A549 (cell line): ENCODE results near the gene TRIM47. TPM values are rescaled to one million over a fixed set of nuclear protein-coding genes. Genes with fewer than 3 reads are reported as not detected.

Source experiments
- ATAC-seq, 2 experiments: fragments of 200-7000 bp in 1 of 2; fragments of >200 bp in 1 of 2; cut with Nextera tagmentation in 1 of 2; cut with Tn5 transposase in 1 of 2; 3 replicates each; pipeline versions ENCODE4 v1.8.0 to v1.9.1; 2018 to 2020; ENCODE audit warnings: mild to moderate bottlenecking in 1 of 2, moderate library complexity in 1 of 2
- CTCF ChIA-PET: fragments of 300-600 bp; sonication (Branson Sonifier 250); formaldehyde crosslinking; extraction: SDS; loops from one replicate; lab custom pipeline; 2021; ENCODE audit warnings: antibody characterized with exemption, inconsistent platforms; lab: Yijun Ruan, JAX
- POLR2A ChIA-PET: fragments of 350-600 bp; formaldehyde crosslinking; extraction: SDS; loops from one replicate; lab custom pipeline; 2021; ENCODE audit warnings: antibody characterized with exemption, inconsistent platforms; lab: Yijun Ruan, JAX
- DNase-seq, 2 experiments: peaks; one replicate each; pipeline versions ENCODE4 v3.0.0 to v3.0.0-alpha.2; 2011 to 2016; ENCODE audit warnings: low read depth in 1 of 2, low spot score in 1 of 2
- FAIRE-seq: peaks from 2 replicates; lab custom pipeline; 2011; peaks lifted over from hg19 to GRCh38; lab: Jason Lieb, UNC
- H3K27ac ChIP-seq, 2 experiments: fragments of >200 bp; sonication (Bioruptor Twin); formaldehyde crosslinking; 3 replicates each; pipeline ENCODE4 v1.5.1; 2016 to 2017
- H3K4me1 ChIP-seq: fragments of >200 bp; sonication (Bioruptor Twin); formaldehyde crosslinking; 3 replicates; pipeline ENCODE4 v1.6.1; 2016
- H3K4me2 ChIP-seq: fragments of >200 bp; sonication (Bioruptor Twin); formaldehyde crosslinking; 3 replicates; pipeline ENCODE4 v1.6.1; 2016
- H3K4me3 ChIP-seq: fragments of >200 bp; sonication (Bioruptor Twin); formaldehyde crosslinking; 3 replicates; pipeline ENCODE4 v1.5.1; 2016
- H3K9me3 ChIP-seq: fragments of >200 bp; sonication (Bioruptor Twin); formaldehyde crosslinking; 3 replicates; pipeline ENCODE4 v1.6.1; 2016
- CBX2 ChIP-seq: fragments of 200-600 bp; sonication (generic); IDR thresholded peaks from 2 replicates; pipeline ENCODE4 v1.6.1; 2016; ENCODE audit warnings: low read depth, mild to moderate bottlenecking, borderline replicate concordance
- EP300 ChIP-seq, 2 experiments: fragments of >200 bp; sonication (Bioruptor Twin); formaldehyde crosslinking; IDR thresholded peaks; 2 replicates in 1 of 2; 3 replicates in 1 of 2; pipeline ENCODE4 v1.6.1; 2016 to 2017
- ESRRA ChIP-seq: fragments of 150-350 bp; IDR thresholded peaks from 2 replicates; pipeline ENCODE4 v1.6.1; 2014; ENCODE audit warnings: mild to moderate bottlenecking, low read length, borderline replicate concordance
- HOXB13 ChIP-seq: fragments of 250-450 bp; sonication (Bioruptor Pico); IDR thresholded peaks from 2 replicates; pipeline ENCODE4 v1.5.0; 2020; ENCODE audit warnings: low read depth, mild to moderate bottlenecking, moderate library complexity
- JUN ChIP-seq, 2 experiments: fragments of >200 bp; sonication (Bioruptor Twin); formaldehyde crosslinking; IDR thresholded peaks; 2 replicates in 1 of 2; 3 replicates in 1 of 2; pipeline ENCODE4 v1.6.1; 2016 to 2017
- KDM1A ChIP-seq: fragments of 200-600 bp; sonication (generic); IDR thresholded peaks from 2 replicates; pipeline ENCODE4 v1.6.1; 2016; ENCODE audit warnings: low read depth, mild to moderate bottlenecking
- KDM5A ChIP-seq: fragments of 200-600 bp; sonication (generic); IDR thresholded peaks from 2 replicates; pipeline ENCODE4 v1.6.1; 2016; ENCODE audit warnings: antibody characterized with exemption, mild to moderate bottlenecking
- NFE2L2 ChIP-seq: fragments of 150-350 bp; conservative IDR thresholded peaks from 2 replicates; pipeline ENCODE4 v1.6.1; 2014; ENCODE audit warnings: low read length
- NR3C1 ChIP-seq: fragments of >200 bp; sonication (Bioruptor Twin); formaldehyde crosslinking; IDR thresholded peaks from 3 replicates; pipeline ENCODE4 v1.6.1; 2017
- RAD21 ChIP-seq, 2 experiments: fragments of >200 bp in 1 of 2; sonication (Bioruptor Twin) in 1 of 2; formaldehyde crosslinking in 1 of 2; IDR thresholded peaks in 1 of 2; conservative IDR thresholded peaks in 1 of 2; 2 replicates in 1 of 2; 3 replicates in 1 of 2; pipeline ENCODE4 v1.6.1; 2012 to 2018; ENCODE audit warnings: inconsistent platforms in 1 of 2
- RARB ChIP-seq: fragments of 250-450 bp; sonication (Bioruptor Pico); IDR thresholded peaks from 2 replicates; pipeline ENCODE4 v1.8.0; 2021; ENCODE audit warnings: mild to moderate bottlenecking, moderate library complexity
- SMC3 ChIP-seq: fragments of >200 bp; sonication (Bioruptor Twin); formaldehyde crosslinking; IDR thresholded peaks from 3 replicates; pipeline ENCODE4 v1.6.1; 2018; ENCODE audit warnings: inconsistent platforms
- TFCP2L1 ChIP-seq: fragments of 250-450 bp; sonication (Bioruptor Pico); IDR thresholded peaks from 2 replicates; pipeline ENCODE4 v1.5.0; 2021; ENCODE audit warnings: mild to moderate bottlenecking
- ZC3H11A ChIP-seq: fragments of 450-650 bp; IDR thresholded peaks from 2 replicates; pipeline ENCODE4 v1.6.1; 2014; ENCODE audit warnings: antibody characterized with exemption, mild to moderate bottlenecking
- ZSCAN20 ChIP-seq: fragments of 250-450 bp; sonication (Bioruptor Pico); IDR thresholded peaks from 2 replicates; pipeline ENCODE4 v1.8.0; 2022; ENCODE audit warnings: mild to moderate bottlenecking, moderate library complexity
- WGBS: methylation state at CpG from one replicate; pipeline ENCODE4 v1.1.6; 2017; ENCODE audit errors: missing lambda C conversion rate; 5-methylcytosine and 5-hydroxymethylcytosine counted together
- polyA plus RNA-seq, 4 experiments: library from polyadenylated mRNA; depleted of rRNA in 3 of 4; stranded (reverse); fragments of >200 nt; fragmentation: RNase III in 1 of 4; extraction: RNeasy Plus Mini Kit Qiagen cat#74134 plus additional on column Dnase treatment in 1 of 4; gene quantifications; 2 replicates in 3 of 4; 3 replicates in 1 of 4; pipeline ENCODE4 v1.2.3, GENCODE V29; 2011 to 2017
- TF ChIP-seq, protein P1 (sequence below): IDR thresholded peaks from 2 replicates; pipeline ENCODE4 v1.6.1; 2012; ENCODE audit warnings: low read depth, borderline replicate concordance
- TF ChIP-seq, protein P2 (sequence below): fragments of >200 bp; sonication (Bioruptor Twin); formaldehyde crosslinking; IDR thresholded peaks from 2 replicates; pipeline ENCODE4 v1.6.1; 2016
- TF ChIP-seq, protein P3 (sequence below): fragments of >200 bp; sonication (Bioruptor Twin); formaldehyde crosslinking; IDR thresholded peaks from 3 replicates; pipeline ENCODE4 v1.5.1; 2016
- TF ChIP-seq, protein P4 (sequence below): fragments of 250-450 bp; sonication (Bioruptor Pico); IDR thresholded peaks from 2 replicates; pipeline ENCODE4 v1.5.0; 2021; ENCODE audit warnings: mild to moderate bottlenecking, moderate library complexity, borderline replicate concordance
- TF ChIP-seq, protein P5 (sequence below): fragments of 250-450 bp; sonication (Bioruptor Pico); IDR thresholded peaks from 2 replicates; pipeline ENCODE4 v1.5.0; 2020; ENCODE audit warnings: low read depth, mild to moderate bottlenecking, moderate library complexity

TRIM47 gene
- polyA plus RNA-seq, 2 of the 4 experiments (the other 2 are of a cell fraction): 19.6 to 46.6 TPM

DNA sequence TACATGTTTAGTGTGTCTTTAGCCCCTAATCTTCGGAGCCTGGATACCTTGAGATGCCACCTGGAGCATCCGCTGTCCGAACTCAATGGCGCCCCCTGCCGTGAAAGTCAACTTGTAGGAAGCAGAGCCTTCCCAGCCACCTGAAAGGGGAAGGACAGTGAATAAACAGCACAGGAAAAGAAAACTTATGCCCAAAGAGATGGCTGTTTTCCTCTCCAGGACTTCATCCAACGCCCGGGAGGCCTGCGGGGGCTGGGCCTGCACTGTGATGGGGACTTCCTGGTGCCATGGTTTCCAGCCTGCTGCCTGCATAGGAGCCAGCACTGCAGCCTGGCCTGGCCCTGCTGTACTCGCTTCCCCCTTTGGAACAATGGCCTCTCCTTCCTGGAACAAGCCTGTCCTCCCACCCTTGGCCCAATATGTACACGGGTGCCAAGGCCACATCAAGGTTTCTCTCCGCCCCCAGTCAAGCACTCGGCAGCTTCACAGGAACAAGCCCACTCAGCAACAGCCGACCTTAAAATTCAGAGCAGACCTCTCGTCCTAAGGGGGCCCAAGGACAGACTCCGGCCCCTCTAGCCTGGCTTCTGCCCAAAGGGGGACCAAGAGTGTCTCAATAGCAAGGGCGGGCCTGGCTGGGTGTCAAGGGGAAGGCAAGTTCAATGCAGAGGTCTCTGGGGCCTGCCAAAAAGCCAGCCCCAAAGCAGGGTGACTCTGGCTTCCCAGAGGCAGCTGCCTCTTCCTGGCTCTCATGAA is 29.7 kb downstream of the TRIM47 start:
- POLR2A ChIA-PET: interaction anchor here (1.5 to 4.4 kb wide), 2 partner anchors 69 to 84 kb away, joined by 3 to 23 read pairs; partner anchors contain the start of gene GALK1
- FAIRE-seq (no peak), DNase-seq (peak; percentile 76 to 78), ATAC-seq (peak in 1 of 2 experiments; percentile 64; a peak in 3 of 6 replicates)
- Histone ChIP-seq H3K9me3 (no peaks in the 10 kb centered on the region), H3K4me3 (no peak overlapping the region), H3K27ac (no peak overlapping the region), H3K4me2 (no peak overlapping the region), H3K4me1 (peaks cover 47% of the 10 kb centered on the region)
- CTCF ChIA-PET: interaction anchor here (0.6 to 37.0 kb wide), 30 partner anchors 7 to 636 kb away, joined by 3 to 691 read pairs (median 6); partner anchors contain the start of genes GALK1, MRPL38, SMIM5 and TRIM47
- TF ChIP-seq JUN (IDR thresholded peaks at IDR 0.05) (no peak), CBX2 (no peak), SMC3 (peak; percentile 47), TFCP2L1 (CRISPR knock-in tag) (no peak), NFE2L2 (no peak), ESRRA (no peak), NR3C1 (no peak), RAD21 (conservative IDR thresholded peaks at IDR 0.05 in 1 of 2, IDR thresholded peaks at IDR 0.05 in 1 of 2) (peak; percentile 42 to 48; a peak in 4 of 5 replicates), ZSCAN20 (CRISPR knock-in tag) (no peak)
- TF ChIP-seq, protein P1, sequence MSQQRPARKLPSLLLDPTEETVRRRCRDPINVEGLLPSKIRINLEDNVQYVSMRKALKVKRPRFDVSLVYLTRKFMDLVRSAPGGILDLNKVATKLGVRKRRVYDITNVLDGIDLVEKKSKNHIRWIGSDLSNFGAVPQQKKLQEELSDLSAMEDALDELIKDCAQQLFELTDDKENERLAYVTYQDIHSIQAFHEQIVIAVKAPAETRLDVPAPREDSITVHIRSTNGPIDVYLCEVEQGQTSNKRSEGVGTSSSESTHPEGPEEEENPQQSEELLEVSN: no peak
- TF ChIP-seq, protein P2, sequence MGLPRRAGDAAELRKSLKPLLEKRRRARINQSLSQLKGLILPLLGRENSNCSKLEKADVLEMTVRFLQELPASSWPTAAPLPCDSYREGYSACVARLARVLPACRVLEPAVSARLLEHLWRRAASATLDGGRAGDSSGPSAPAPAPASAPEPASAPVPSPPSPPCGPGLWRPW: no peak
- TF ChIP-seq, protein P3, sequence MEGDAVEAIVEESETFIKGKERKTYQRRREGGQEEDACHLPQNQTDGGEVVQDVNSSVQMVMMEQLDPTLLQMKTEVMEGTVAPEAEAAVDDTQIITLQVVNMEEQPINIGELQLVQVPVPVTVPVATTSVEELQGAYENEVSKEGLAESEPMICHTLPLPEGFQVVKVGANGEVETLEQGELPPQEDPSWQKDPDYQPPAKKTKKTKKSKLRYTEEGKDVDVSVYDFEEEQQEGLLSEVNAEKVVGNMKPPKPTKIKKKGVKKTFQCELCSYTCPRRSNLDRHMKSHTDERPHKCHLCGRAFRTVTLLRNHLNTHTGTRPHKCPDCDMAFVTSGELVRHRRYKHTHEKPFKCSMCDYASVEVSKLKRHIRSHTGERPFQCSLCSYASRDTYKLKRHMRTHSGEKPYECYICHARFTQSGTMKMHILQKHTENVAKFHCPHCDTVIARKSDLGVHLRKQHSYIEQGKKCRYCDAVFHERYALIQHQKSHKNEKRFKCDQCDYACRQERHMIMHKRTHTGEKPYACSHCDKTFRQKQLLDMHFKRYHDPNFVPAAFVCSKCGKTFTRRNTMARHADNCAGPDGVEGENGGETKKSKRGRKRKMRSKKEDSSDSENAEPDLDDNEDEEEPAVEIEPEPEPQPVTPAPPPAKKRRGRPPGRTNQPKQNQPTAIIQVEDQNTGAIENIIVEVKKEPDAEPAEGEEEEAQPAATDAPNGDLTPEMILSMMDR: peak; percentile 88
- WGBS: 37% methylated on average over 16 of the region's 16 CpGs

DNA sequence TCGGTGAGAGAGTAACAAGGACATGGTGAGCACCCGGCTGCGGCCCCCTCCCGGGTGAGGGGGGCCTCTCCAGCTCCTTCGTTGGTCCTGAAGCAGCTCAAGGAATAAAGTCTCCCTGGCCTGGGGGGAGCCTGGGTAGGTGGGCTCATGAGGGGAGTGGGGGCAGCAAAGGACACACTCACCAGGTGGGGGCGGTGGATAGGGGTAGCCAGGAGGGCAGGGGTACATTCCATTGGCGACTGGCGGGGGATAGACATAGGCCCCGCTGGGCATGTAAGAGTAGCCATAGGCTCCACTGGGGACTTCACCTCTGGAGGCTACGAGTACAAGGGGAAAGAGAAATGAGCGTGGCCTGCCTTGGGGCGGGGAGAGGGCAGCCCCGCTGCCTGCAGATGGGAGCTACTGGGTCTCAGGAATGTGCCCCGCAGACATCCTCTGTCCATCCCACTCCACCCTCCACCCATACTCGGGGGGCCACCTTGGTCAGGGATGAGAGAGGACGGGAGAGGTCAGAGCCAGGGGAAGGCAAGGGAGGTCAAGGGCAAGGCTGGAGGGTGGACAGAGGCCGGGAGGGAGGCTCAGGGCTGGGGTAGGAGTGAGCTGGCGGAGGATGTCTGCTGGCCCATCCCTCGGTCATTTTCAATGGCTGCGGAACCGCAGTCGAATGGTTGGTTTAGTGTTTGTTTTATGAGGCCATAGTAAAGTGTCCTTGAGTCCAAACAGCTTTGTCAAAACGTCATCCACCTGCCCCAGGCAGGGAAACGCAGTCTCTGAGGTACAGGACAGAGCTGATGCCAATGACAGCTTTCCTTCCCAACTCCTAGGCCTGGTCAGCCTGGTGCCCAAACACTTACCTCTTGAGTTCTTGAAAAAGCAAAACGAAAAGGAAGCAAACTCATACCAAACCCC is 30.5 kb downstream of the TRIM47 start:
- Histone ChIP-seq H3K4me2 (no peak overlapping the region), H3K27ac (no peak overlapping the region), H3K9me3 (no peaks in the 10 kb centered on the region), H3K4me3 (no peak overlapping the region), H3K4me1 (peaks cover 43% of the 10 kb centered on the region)
- WGBS: 81% methylated on average over 23 of the region's 25 CpGs
- no peak for ATAC-seq
- CTCF ChIA-PET: interaction anchor here (0.6 to 37.0 kb wide), 31 partner anchors 8 to 637 kb away, joined by 3 to 691 read pairs (median 5); partner anchors contain the start of genes GALK1, MRPL38, SMIM5 and TRIM47
- POLR2A ChIA-PET: interaction anchor here (1.2 to 4.4 kb wide), 3 partner anchors 7 to 83 kb away, joined by 3 to 23 read pairs (median 4); partner anchors contain the start of genes GALK1 and WBP2
- DNase-seq: no peak
- FAIRE-seq: no peak
- TF ChIP-seq NFE2L2 (no peak), RARB (CRISPR knock-in tag) (no peak), KDM5A (no peak), CBX2 (no peak), HOXB13 (CRISPR knock-in tag) (no peak), SMC3 (no peak), TFCP2L1 (CRISPR knock-in tag) (no peak), EP300 (IDR thresholded peaks at IDR 0.05) (no peak), RAD21 (conservative IDR thresholded peaks at IDR 0.05 in 1 of 2, IDR thresholded peaks at IDR 0.05 in 1 of 2) (no peak), KDM1A (no peak), ZC3H11A (no peak), JUN (IDR thresholded peaks at IDR 0.05) (no peak)
- TF ChIP-seq, protein P4, sequence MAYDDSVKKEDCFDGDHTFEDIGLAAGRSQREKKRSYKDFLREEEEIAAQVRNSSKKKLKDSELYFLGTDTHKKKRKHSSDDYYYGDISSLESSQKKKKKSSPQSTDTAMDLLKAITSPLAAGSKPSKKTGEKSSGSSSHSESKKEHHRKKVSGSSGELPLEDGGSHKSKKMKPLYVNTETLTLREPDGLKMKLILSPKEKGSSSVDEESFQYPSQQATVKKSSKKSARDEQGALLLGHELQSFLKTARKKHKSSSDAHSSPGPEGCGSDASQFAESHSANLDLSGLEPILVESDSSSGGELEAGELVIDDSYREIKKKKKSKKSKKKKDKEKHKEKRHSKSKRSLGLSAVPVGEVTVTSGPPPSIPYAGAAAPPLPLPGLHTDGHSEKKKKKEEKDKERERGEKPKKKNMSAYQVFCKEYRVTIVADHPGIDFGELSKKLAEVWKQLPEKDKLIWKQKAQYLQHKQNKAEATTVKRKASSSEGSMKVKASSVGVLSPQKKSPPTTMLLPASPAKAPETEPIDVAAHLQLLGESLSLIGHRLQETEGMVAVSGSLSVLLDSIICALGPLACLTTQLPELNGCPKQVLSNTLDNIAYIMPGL: no peak
- TF ChIP-seq, protein P3: no peak
- TF ChIP-seq, protein P1: no peak
- TF ChIP-seq, protein P5, sequence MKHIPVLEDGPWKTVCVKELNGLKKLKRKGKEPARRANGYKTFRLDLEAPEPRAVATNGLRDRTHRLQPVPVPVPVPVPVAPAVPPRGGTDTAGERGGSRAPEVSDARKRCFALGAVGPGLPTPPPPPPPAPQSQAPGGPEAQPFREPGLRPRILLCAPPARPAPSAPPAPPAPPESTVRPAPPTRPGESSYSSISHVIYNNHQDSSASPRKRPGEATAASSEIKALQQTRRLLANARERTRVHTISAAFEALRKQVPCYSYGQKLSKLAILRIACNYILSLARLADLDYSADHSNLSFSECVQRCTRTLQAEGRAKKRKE (CRISPR knock-in tag): no peak
